Neural cell (in vitro differentiated cells): ENCODE data around the gene HDDC3. TPM values are rescaled to one million over a fixed set of nuclear protein-coding genes. Genes with fewer than 3 reads are reported as not detected.

ENCODE experiments used
- H2AFZ ChIP-seq: fragments of 200-600, 300-800 bp; sonication (generic), shearing (Covaris generic); 2 replicates; pipeline ENCODE4 v1.6.0; 2014; ENCODE audit warnings: low read depth, mild to moderate bottlenecking, antibody characterized with exemption, low read length, moderate library complexity
- H3F3A ChIP-seq: fragments of 200-600 bp; shearing (Covaris generic); 2 replicates; pipeline ENCODE4 v1.6.1; 2016; ENCODE audit warnings: mild to moderate bottlenecking, moderate library complexity, mixed read lengths, antibody characterized with exemption, low read length; ENCODE audit not compliant: insufficient read depth, poor library complexity, severe bottlenecking
- H3K27ac ChIP-seq: fragments of 200-600, 300-800 bp; sonication (generic), shearing (Covaris generic); 2 replicates; pipeline ENCODE4 v1.5.1; 2014; ENCODE audit warnings: mild to moderate bottlenecking, low read length, moderate library complexity
- H3K27me3 ChIP-seq: fragments of 300-800, 200-600 bp; sonication (generic), shearing (Covaris generic); 2 replicates; pipeline ENCODE4 v1.6.0; 2014; ENCODE audit warnings: mild to moderate bottlenecking, low read depth, low read length, moderate library complexity; ENCODE audit not compliant: insufficient read depth
- H3K36me3 ChIP-seq: fragments of 300-800, 200-600 bp; sonication (generic), shearing (Covaris generic); 2 replicates; pipeline ENCODE4 v1.5.1; 2014; ENCODE audit warnings: mild to moderate bottlenecking, antibody characterized with exemption, low read length, moderate library complexity; ENCODE audit not compliant: insufficient read depth
- H3K4me2 ChIP-seq: fragments of 300-800, 200-600 bp; sonication (generic), shearing (Covaris generic); 2 replicates; pipeline ENCODE4 v1.6.0; 2014; ENCODE audit warnings: mild to moderate bottlenecking, low read length
- H3K4me3 ChIP-seq: fragments of 300-800, 200-600 bp; sonication (generic), shearing (Covaris generic); 2 replicates; pipeline ENCODE4 v1.5.1; 2014; ENCODE audit warnings: mild to moderate bottlenecking, low read length, moderate library complexity
- H3K79me2 ChIP-seq: fragments of 200-600 bp; shearing (Covaris generic); replicated peaks from 2 replicates; pipeline ENCODE4 v1.6.0; 2014; ENCODE audit warnings: mild to moderate bottlenecking, low read length, moderate library complexity; ENCODE audit not compliant: insufficient read depth
- H3K9ac ChIP-seq: fragments of 300-800, 200-600 bp; sonication (generic), shearing (Covaris generic); 2 replicates; pipeline ENCODE4 v1.6.1; 2016; ENCODE audit warnings: mild to moderate bottlenecking, low read length, mixed read lengths
- H3K9me2 ChIP-seq: fragments of 200-600 bp; shearing (Covaris generic); 2 replicates; pipeline ENCODE4 v1.6.1; 2016; ENCODE audit warnings: mild to moderate bottlenecking, low read length, mixed read lengths; ENCODE audit not compliant: insufficient read depth
- H3K9me3 ChIP-seq: fragments of 200-600, 300-800 bp; sonication (generic), shearing (Covaris generic); 2 replicates; pipeline ENCODE4 v1.6.1; 2016; ENCODE audit warnings: mild to moderate bottlenecking, mixed run types, low read length, moderate library complexity, mixed read lengths
- H4K20me1 ChIP-seq: fragments of 200-600 bp; shearing (Covaris generic); 2 replicates; pipeline ENCODE4 v1.6.1; 2016; ENCODE audit warnings: mild to moderate bottlenecking, mixed run types; ENCODE audit not compliant: insufficient read depth
- CTCF ChIP-seq: fragments of 450-650 bp; IDR thresholded peaks from 2 replicates; pipeline ENCODE4 v1.5.1; 2014; ENCODE audit warnings: antibody characterized with exemption, mild to moderate bottlenecking, moderate library complexity; ENCODE audit not compliant: poor library complexity, severe bottlenecking
- EP300 ChIP-seq: fragments of 450-650 bp; conservative IDR thresholded peaks from 2 replicates; pipeline ENCODE4 v1.6.1; 2014; ENCODE audit warnings: antibody characterized with exemption, mild to moderate bottlenecking, moderate library complexity; ENCODE audit not compliant: poor library complexity, severe bottlenecking
- EZH2 ChIP-seq: fragments of 200-600, 300-800 bp; shearing (Covaris generic), sonication (generic); IDR thresholded peaks from 2 replicates; pipeline ENCODE4 v1.6.1; 2014; ENCODE audit warnings: antibody characterized with exemption, low read length, borderline replicate concordance, mild to moderate bottlenecking; ENCODE audit not compliant: insufficient read depth, poor library complexity, severe bottlenecking
- MXI1 ChIP-seq: fragments of 450-650 bp; conservative IDR thresholded peaks from 2 replicates; pipeline ENCODE4 v1.6.1; 2014; ENCODE audit warnings: antibody characterized with exemption, mild to moderate bottlenecking; ENCODE audit not compliant: poor library complexity, severe bottlenecking
- POLR2AphosphoS5 ChIP-seq: IDR thresholded peaks from 2 replicates; pipeline ENCODE4 v1.6.1; 2012
- RAD21 ChIP-seq: fragments of 450-650 bp; conservative IDR thresholded peaks from 2 replicates; pipeline ENCODE4 v1.6.1; 2014; ENCODE audit warnings: antibody characterized with exemption, mild to moderate bottlenecking, moderate library complexity
- REST ChIP-seq: IDR thresholded peaks from 2 replicates; pipeline ENCODE4 v1.6.1; 2012; ENCODE audit warnings: borderline replicate concordance
- SMC3 ChIP-seq: fragments of 450-650 bp; conservative IDR thresholded peaks from 2 replicates; pipeline ENCODE4 v1.6.1; 2014; ENCODE audit warnings: antibody characterized with exemption, mild to moderate bottlenecking, moderate library complexity; ENCODE audit not compliant: poor library complexity
- TAF1 ChIP-seq: IDR thresholded peaks from 2 replicates; pipeline ENCODE4 v1.6.1; 2012; ENCODE audit warnings: low read depth
- polyA plus RNA-seq: library from polyadenylated mRNA; depleted of rRNA; stranded (reverse); fragments of >200 nt; gene quantifications from 2 replicates; pipeline ENCODE4 v1.2.3, GENCODE V29; 2014

The HDDC3 gene
- polyA plus RNA-seq, 1 donor from 2014 or later = 20.1 TPM

GRCh38 chr15:90954712-90955623 is 22.6 kb upstream of the HDDC3 start, which contains the start of gene RCCD1:
Gene RCCD1 (plus strand): TSS chr15:90954884. CDS start chr15:90956735, 1,851 bp downstream.
- Histone ChIP-seq H3K27ac (no peak within 1 kb of the TSS), H3K4me3 (peak within 1 kb of the TSS; percentile 87), H3K9ac (peak within 1 kb of the TSS; percentile 52), H3K4me2 (no peak within 1 kb of the TSS), H3F3A (no peaks in the 10 kb centered on the region), H2AFZ (peak within 1 kb of the TSS; percentile 40), H3K36me3 (no peaks in the 10 kb centered on the region), H3K79me2 (no peaks in the 10 kb centered on the region), H3K9me2 (no peaks in the 10 kb centered on the region), H4K20me1 (no peaks in the 10 kb centered on the region), H3K9me3 (no peaks in the 10 kb centered on the region), H3K27me3 (peaks cover 15% of the 10 kb centered on the region)
- TF ChIP-seq POLR2AphosphoS5 (peak; percentile 17), TAF1 (no peak), MXI1 (peak; percentile 91), REST (no peak), CTCF (peak; percentile 16)

- Histone ChIP-seq H3K4me3 (peak overlapping the region; percentile 87), H3K79me2 (no peaks in the 10 kb centered on the region), H3K27ac (no peak overlapping the region), H3F3A (no peaks in the 10 kb centered on the region), H3K36me3 (no peaks in the 10 kb centered on the region), H3K9me3 (no peaks in the 10 kb centered on the region), H3K9ac (no peak overlapping the region), H3K4me2 (no peak overlapping the region), H3K9me2 (no peaks in the 10 kb centered on the region), H4K20me1 (no peaks in the 10 kb centered on the region), H3K27me3 (peaks cover 15% of the 10 kb centered on the region), H2AFZ (no peak overlapping the region)
- TF ChIP-seq RAD21 = no peak
- no peak for TF ChIP-seq EP300
- TF ChIP-seq SMC3 = no peak
- TF ChIP-seq POLR2AphosphoS5 = no peak
- no peak for TF ChIP-seq REST
- no peak for TF ChIP-seq TAF1
- no peak for TF ChIP-seq EZH2
- TF ChIP-seq MXI1 = no peak
- no peak for TF ChIP-seq CTCF
These were observed 21.8 kb upstream of the HDDC3 start for GRCh38 chr15:90953947-90954711.
